GM12864 (cell line): Measurements from ENCODE around the gene NELFB.

ENCODE experiments used
- DNase-seq: peaks from one replicate; pipeline ENCODE4 v3.0.0-alpha.2; 2011; ENCODE audit warnings: low read depth
- H3K4me3 ChIP-seq: 2 replicates; pipeline ENCODE4 v1.5.1; 2011; ENCODE audit warnings: mild to moderate bottlenecking, low read depth, low read length, control low read depth
- TF ChIP-seq, protein P1 (sequence below): IDR thresholded peaks from 2 replicates; pipeline ENCODE4 v1.5.1; 2011; ENCODE audit warnings: low read depth, mild to moderate bottlenecking, moderate library complexity, low read length, control low read depth, inconsistent platforms; ENCODE audit errors: missing control alignments

The NELFB gene

DNA sequence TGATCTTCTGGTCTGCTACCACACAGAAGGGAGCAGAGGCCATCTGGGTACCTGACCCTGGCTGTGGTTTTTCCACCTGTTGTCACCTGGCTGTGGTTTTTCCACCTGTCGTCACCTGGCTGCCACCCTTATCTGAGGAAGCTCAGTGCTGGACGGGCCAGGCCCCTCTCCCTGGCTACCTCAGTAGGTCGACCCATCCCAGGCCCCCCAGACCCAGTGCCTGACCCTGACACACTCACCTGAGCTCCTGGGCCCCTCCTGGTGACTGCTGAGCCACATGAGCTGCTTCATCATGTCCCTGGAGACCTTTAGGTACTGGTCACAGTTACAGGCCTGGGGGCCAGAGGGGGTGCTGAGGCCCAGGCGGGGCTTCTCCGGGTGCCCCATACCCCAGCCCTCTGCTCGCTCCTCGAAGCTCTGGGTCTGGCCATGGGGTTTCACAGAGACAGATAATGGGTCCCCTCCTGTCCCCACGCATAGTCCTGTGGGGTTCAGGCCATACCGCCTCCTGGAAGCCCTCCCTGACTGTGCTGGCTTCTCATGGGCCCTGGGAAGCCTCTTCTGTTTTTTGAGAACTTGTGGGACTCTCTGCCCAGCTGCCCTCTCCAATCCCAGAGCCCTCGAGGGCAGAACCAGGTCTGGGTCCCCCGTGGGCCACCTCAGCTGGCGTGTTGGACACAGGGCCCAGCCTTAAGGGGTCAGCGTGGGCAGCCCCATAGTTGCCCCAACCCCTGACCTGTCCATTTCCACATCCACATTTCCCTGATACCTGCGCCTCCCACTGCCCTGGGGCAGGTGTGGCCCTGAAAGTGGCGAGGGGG is 54.5 kb downstream of the NELFB start:
- DNase-seq: no peak
- TF ChIP-seq, protein P1, sequence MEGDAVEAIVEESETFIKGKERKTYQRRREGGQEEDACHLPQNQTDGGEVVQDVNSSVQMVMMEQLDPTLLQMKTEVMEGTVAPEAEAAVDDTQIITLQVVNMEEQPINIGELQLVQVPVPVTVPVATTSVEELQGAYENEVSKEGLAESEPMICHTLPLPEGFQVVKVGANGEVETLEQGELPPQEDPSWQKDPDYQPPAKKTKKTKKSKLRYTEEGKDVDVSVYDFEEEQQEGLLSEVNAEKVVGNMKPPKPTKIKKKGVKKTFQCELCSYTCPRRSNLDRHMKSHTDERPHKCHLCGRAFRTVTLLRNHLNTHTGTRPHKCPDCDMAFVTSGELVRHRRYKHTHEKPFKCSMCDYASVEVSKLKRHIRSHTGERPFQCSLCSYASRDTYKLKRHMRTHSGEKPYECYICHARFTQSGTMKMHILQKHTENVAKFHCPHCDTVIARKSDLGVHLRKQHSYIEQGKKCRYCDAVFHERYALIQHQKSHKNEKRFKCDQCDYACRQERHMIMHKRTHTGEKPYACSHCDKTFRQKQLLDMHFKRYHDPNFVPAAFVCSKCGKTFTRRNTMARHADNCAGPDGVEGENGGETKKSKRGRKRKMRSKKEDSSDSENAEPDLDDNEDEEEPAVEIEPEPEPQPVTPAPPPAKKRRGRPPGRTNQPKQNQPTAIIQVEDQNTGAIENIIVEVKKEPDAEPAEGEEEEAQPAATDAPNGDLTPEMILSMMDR: no peak
- H3K4me3 ChIP-seq: no peak overlapping the region

DNA sequence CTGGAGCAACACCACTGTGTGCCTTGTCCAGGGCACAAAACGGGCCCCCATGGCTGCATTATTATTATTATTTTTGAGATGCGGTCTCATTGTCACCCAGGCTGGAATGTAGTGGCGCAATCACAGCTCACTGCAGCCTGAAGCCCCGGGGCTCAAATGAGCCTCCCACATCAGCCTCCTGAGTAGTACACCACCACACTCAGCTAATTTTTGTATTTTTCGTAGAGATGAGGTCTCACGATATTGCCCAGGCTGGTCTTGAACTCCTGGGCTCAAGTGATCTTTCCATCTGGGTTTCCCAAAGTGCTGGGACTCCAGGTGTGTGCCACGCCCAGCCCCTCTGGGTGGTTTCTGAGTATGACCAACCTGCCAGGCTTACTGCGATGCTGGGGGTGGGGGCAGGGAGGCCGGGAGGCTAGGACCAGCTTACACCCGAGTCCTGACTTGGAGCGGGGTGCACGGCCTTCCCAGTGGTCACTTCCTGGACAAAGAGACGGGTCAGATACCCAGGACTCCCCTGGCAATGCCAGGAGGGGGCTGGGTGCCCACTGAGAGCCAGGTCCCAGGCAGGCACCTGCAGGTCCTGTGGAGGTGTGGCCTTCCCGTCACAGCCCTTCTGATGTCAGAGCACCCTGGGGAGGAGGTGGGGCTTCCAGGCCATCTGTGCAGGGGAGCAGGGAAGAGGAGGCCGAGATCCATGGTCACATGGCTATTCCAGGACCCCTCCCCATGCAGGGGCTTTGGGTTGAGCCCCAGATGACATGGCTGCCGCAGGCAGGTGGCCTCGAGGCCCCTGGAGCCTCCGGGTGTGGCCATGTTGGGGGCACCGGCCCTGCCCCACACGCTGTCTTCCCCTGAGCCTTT is 55.3 kb downstream of the NELFB start:
- no peak for DNase-seq
- TF ChIP-seq, protein P1: no peak
- no peak overlapping the region for H3K4me3 ChIP-seq

DNA sequence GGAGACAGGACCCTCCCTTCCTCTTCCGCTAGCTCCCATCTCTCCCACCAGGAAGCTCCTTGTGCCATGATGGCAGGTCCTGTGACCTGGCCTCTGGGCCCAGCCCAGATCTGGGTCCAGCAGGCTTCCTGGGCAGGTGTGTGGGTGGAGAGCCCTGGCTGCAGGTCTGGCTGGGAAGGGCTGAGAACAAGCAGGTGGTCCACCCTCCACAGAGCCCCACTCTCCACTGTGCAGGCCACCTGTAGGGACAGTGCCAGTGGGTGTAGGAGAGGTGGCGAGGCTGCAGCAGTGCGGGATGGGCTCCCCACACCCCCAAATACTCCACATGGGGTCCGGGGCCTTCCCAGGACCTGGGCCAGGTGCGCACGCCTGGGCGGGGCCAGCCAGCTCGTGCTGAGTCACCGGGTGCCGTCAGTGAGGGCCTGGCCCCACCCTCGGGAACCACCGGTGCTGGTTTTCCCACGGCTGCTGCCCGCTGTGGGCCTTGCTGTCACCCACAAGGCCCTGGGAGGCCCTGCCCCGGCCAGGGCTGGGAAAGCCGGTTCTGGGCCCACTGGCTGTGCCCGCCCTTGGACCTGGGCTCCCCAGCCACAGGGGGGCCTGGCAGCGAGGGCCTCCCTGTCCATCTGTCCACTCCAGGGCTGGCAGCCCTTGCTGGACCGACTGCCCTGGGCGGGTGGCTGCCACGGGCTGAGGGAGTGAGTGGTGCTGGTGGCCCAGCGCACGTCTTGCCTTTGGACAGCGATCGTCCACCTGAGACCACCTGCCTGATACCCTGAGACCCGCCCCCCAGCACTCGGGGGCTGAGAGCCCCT is 56.3 kb downstream of the NELFB start:
- H3K4me3 ChIP-seq: no peak overlapping the region
- no peak for DNase-seq
- TF ChIP-seq, protein P1: no peak

DNA sequence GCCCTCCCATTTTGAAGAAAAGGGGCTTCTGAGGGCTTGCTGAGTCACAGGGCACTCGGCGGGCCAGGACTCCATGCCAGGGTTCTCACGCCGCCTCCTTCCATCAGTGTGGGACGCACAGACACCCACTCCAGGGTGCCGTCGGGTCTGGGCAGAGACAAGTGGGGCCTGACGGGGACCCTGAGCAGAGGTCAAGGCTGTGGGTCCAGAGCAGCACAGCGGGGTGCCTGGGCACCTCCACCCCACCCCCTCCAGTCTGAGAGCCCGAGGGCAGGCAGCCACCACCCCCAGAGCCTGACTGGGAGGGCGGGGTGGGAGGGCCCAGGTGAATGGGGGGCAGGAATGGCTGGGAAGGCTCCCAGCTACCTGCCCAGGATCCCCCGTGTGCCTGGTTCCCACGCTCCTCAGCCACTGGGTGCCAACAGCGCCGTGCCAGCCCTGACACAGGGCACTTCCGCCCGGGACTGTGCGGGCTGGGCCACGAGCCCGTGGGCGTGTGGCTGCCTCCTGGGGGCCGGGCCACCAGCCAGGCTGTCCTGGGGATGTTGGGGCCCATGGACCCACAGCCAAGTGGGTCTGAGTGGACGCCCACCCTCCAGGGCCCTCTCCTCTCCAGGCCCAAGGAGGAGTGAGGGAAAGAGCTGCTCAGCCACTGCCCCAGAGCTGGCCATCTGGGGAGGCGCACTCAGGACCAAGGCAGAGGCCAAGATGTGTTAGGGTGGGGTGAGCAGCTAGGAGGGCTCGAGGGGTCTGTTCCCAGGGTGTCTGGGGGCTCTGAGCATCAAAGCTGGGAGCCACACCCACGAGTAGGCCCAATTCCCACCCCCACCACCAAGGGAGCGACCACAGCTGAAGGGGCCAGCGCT is 57.1 kb downstream of the NELFB start:
- TF ChIP-seq, protein P1: no peak

DNA sequence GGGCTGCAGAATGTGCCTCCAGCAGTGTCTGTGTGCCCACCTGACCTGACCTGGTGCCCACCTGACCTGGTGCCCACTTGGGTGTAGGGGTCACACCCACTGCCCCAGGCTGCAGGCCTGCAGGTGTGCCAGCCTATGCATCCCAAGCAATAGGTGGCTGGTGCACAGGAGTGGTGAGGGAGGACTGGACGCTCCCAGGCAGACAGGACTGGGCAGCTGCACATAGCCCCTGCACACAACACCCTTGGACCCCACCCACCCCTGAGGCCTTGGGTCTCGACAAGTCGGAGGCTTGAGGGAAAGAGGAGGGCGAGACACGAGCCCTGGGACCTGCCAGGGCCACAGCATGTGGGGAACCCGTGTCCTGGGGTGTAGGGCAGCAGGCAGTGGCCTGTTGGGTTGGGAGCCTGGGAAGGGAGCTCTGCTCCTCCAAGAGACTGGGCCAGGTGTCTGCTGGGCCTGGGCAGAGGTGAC is 57.8 kb downstream of the NELFB start:
- DNase-seq: no peak
- H3K4me3 ChIP-seq: no peak overlapping the region
- TF ChIP-seq, protein P1: no peak

More for the DNA sequence above, 57.1 kb downstream of the NELFB start:
- H3K4me3 ChIP-seq: no peak overlapping the region
- no peak for DNase-seq
